AG04449 (cell line): Measurements from ENCODE around the gene TTN.

Source experiments
- CTCF ChIA-PET: fragments of 350-600 bp; formaldehyde crosslinking; extraction: SDS; loops from one replicate; lab custom pipeline; 2021; ENCODE audit warnings: antibody characterized with exemption; lab: Yijun Ruan, JAX
- POLR2A ChIA-PET: fragments of 400-600, 350-600 bp; formaldehyde crosslinking; extraction: SDS; loops from one replicate; lab custom pipeline; 2020; ENCODE audit warnings: antibody characterized with exemption, inconsistent platforms; lab: Yijun Ruan, JAX
- DNase-seq: peaks from one replicate; pipeline ENCODE4 v3.0.0-alpha.2; 2010; ENCODE audit warnings: low read depth, low spot score
- H3K4me3 ChIP-seq: 2 replicates; pipeline ENCODE4 v1.5.1; 2011; ENCODE audit warnings: low read depth, mild to moderate bottlenecking, control low read depth, low read length
- TF ChIP-seq, protein P1 (sequence below): IDR thresholded peaks from one replicate; pipeline ENCODE4 v1.5.1; 2011; ENCODE audit warnings: mild to moderate bottlenecking, moderate library complexity, low read length, control low read depth, inconsistent platforms; ENCODE audit not compliant: insufficient read depth; ENCODE audit errors: missing control alignments

The TTN gene

DNA sequence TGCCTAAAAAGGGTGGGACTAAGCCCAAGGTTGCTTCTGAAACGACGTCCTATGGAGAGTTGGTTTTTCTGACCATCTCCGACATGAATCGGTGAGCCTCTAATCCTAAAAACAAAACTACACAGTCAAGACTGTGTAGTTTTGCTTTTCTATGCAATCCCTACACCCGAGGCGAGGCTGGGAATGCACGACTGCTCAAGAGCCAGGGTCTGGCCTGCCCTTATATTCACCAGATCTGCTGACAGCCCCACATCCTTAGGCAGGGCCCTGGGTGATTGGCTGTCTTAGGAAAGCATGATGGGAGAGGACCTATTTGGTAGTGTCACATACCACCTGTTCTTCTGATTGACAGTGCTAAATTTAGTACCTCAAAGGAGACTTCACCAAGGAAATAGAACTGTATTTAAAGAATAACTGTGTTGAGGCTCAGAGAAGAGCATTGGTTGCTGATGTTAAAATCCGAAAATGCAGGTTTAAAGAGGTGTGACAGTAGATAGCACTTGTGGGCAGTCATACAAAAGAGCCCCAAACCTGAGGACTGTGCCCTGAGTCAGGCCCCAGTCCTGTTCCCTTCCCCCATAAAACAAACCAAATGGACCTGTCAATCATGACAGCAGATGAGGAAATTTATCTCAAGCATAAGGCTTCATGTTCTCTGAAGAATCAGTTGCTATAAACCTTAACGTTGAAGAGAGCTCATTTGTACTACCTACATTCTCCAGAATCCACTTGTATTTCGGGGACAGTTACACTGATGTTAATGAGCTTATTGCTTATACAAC lies at the start of gene TTN:
Gene TTN, minus strand, starts transcription at position 197 of the 782 bp plus-strand sequence. CDS start 2,781 bp downstream, outside the sequence.
- CTCF ChIA-PET: interaction anchor here (2.5 kb wide), 1 partner anchor 12 kb away, joined by 10 read pairs; no protein-coding TSS in a partner anchor
- TF ChIP-seq, protein P1, sequence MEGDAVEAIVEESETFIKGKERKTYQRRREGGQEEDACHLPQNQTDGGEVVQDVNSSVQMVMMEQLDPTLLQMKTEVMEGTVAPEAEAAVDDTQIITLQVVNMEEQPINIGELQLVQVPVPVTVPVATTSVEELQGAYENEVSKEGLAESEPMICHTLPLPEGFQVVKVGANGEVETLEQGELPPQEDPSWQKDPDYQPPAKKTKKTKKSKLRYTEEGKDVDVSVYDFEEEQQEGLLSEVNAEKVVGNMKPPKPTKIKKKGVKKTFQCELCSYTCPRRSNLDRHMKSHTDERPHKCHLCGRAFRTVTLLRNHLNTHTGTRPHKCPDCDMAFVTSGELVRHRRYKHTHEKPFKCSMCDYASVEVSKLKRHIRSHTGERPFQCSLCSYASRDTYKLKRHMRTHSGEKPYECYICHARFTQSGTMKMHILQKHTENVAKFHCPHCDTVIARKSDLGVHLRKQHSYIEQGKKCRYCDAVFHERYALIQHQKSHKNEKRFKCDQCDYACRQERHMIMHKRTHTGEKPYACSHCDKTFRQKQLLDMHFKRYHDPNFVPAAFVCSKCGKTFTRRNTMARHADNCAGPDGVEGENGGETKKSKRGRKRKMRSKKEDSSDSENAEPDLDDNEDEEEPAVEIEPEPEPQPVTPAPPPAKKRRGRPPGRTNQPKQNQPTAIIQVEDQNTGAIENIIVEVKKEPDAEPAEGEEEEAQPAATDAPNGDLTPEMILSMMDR: no peak

DNA sequence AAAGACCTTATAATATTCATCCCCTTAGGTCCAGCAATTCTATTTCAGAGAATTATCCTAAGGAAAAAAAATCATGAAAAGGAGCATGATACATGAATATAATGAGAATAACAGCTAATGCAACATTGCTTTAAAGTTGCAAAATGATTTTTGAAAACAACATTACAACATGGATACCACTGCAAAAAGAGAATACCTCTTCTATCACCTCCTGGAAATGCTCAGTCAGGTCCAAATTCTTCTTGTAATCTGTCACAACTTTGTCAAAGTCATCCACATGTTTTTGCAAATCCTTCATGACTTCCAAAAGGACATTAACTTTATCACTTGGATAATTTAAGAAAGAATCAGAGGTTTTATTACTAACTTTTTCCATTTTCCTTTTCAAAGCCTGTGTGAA lies 47.9 kb upstream of the TTN start:
- ChIA-PET CTCF (no interaction called here), POLR2A (no interaction called here)
- TF ChIP-seq, protein P1: no peak

More for the DNA sequence above, at the start of gene TTN:
- DNase-seq: no peak
- no peak within 1 kb of the TSS for H3K4me3 ChIP-seq
- POLR2A ChIA-PET: no interaction called here

DNA sequence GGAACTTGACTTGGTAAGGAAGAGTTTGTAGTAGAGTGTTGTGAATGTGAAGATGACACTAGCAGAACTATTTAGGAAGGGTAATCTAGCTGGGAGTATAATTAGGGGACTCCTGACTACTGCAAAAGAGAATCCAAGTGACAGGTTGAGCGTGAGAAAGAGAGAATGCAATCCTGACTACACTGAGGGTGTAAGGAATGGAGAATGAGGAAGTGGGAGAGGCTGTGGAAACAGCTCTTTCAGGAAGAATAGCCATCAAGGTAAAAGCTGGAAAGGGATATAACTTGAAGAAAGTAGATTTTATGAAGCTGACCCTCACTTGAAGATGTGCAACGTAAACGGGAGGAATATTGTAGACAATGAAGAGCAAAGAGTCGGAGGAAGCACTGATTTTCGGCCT lies 41.1 kb upstream of the TTN start:
- no peak overlapping the region for H3K4me3 ChIP-seq
- TF ChIP-seq, protein P1: no peak
- ChIA-PET CTCF (no interaction called here), POLR2A (no interaction called here)
- DNase-seq: no peak

More for the DNA sequence above, 47.9 kb upstream of the TTN start:
- DNase-seq: no peak
- no peak overlapping the region for H3K4me3 ChIP-seq

DNA sequence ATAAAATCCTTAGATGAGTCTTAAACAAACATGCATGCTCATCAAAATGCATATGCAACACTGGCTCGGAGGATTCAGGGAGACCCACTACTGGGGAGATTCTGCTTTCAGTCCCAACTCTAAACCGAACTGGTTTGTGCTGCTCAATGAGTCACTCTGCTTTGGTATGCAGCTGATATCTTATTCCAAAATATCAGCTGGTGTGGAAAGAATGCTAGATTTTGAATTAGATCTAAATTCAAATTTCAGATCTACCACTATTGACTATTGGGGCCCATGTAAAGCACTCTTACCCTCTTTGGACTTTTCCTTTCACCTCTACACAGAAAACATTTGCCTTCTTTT lies 39.2 kb upstream of the TTN start:
- CTCF ChIA-PET: no interaction called here
- TF ChIP-seq, protein P1: no peak
- no peak for DNase-seq
- no peak overlapping the region for H3K4me3 ChIP-seq
- POLR2A ChIA-PET: no interaction called here

DNA sequence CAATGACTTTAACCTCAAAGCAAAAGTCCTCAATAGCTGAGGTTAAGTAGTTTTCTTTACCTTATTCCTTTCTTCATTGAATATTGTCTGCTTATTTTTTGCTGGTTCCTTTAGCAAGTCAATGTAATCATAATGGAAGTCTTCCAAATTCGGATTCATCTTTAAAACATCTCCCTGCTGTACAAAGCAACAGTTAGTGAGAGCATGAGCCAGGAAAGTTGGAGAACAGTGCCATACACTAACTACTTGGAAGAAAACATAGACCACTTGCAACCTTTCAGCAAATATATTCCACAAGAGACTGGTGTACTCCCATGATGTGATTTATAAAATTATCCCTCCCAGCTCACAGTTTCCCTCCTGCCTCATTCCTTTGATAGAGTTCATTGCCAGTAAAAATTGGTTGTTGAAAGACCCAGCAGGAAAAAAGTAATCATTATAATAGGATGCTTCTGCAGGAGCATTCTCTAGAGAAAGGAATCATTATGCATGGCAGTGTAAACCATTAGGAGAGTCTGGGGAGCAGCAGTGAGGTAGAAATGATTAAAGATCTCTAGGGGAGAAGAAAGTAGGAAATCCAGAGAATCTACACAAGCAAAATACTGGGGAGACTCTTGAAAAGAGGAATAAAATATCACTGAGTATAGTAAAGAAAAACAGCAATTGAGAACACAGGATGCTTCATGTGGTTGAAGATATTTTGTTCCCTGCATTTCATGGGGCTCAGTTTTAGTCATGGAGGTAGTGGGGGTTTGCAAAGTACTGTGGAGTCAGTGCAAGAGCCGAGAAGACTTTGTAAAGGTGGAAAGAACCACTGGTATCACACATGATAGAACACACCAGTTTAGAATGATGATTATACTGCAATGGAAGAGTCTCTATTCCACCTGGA lies 38.6 kb upstream of the TTN start:
- peak; percentile 28 for DNase-seq
- ChIA-PET CTCF (interaction anchor here (0.8 to 1.4 kb wide), 2 partner anchors 21 to 146 kb away, joined by 3 read pairs; no protein-coding TSS in a partner anchor), POLR2A (no interaction called here)
- no peak overlapping the region for H3K4me3 ChIP-seq
- TF ChIP-seq, protein P1: no peak

DNA sequence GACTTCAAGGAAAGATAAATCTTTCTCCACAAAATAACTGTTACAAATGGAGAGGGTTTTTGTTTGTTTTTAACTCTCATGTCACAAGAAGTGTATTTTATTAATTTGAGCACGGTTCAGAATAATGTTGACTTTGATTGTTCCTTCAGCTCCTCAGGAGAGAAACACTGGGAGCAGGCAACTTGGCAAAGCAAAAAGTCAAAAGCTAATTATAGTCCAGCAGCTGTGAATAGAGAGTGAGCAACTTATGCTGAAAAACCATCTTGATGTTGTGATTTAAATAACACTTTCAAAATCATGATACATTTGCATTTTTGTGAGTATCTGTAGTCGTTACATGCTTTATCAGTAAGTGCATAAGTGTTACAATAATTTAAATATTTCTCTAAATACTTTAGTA lies 37.5 kb upstream of the TTN start:
- H3K4me3 ChIP-seq: no peak overlapping the region
- TF ChIP-seq, protein P1: no peak
- no peak for DNase-seq
- POLR2A ChIA-PET: no interaction called here
- CTCF ChIA-PET: interaction anchor here (0.8 to 1.4 kb wide), 2 partner anchors 20 to 145 kb away, joined by 3 read pairs; no protein-coding TSS in a partner anchor
